SK-N-MC (cell line): ENCODE results near the gene SEMA4F.

Experiments
- EZH2 ChIP-seq: fragments of 200-600 bp; sonication (generic); IDR thresholded peaks from one replicate; pipeline ENCODE4 v1.6.1; 2017; ENCODE audit warnings: antibody characterized with exemption
- FOXP2 ChIP-seq: optimal IDR thresholded peaks from 2 replicates; pipeline ENCODE3; 2011; ENCODE audit warnings: mild to moderate bottlenecking, moderate library complexity; ENCODE audit not compliant: insufficient read depth; ENCODE audit errors: extremely low read length, control extremely low read depth
- POLR2AphosphoS5 ChIP-seq: IDR thresholded peaks from 2 replicates; pipeline ENCODE4 v1.6.1; 2012; ENCODE audit warnings: mild to moderate bottlenecking, low read depth, low read length, borderline replicate concordance

DNA sequence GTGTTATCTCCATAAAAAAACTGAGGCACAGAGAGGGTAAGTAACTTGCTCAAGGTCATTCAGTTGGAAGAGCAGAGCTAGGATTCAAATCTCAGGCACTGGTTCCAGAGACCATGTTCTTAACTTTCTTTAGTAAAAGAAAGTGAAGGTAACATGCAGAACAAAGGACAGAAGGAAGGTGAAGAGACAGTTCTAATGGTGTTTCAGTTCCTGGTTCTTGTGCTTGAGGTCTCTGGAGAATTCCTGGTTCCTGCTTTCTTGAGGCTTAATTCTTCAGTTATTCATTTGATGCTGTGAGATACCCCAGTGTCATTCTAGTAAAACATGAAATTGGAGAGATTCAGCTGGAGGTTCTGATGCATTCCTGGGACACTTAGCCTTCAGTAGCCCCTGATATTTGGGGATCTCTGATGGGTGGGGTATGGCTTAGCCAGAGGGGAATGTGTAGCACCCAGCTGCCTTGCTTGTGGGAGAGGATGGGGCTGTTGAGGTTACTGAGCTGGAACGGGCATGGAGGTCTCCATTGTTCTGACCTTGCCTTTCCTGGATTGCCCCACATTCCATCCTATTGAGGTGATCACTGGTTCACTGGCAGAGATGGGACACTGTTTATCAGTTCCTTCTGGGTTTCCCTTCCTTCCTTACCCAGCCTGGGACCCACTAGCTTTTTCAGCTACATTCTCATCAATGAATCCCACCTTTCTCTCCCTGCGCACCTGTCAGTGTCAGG lies 46.8 kb downstream of the SEMA4F start:
- TF ChIP-seq EZH2 (no peak), POLR2AphosphoS5 (no peak), FOXP2 (no peak)
